Germinal center (tissue), 1 donor: ENCODE results near the gene SLC39A11.

Source experiments
- DNase-seq: peaks from one replicate; pipeline ENCODE4 v3.0.0; 2012; ENCODE audit warnings: mixed read lengths, low spot score

The SLC39A11 gene

GRCh38 chr17:72976971-72977770 is 115.3 kb downstream of the SLC39A11 start:
- DNase-seq, result peak; percentile 44

DNA sequence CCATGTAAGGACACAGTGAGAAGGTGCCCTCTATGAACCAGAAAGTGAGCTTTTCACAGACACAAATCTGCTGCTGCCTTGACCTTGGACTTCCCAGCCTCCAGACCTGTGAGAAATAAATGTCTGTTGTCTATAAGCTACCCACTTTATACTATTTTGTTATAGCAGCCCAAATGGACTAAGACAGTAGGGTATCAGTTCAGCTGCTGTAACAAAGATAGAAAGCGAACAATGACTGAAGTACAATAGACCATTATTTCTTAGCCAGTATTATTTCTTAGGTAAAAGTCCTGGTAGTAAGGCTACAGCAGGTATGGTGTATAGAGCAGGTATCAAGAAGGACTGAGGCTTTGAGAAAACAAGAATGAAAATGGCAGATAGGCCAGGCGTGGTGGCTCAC is 117.0 kb downstream of the SLC39A11 start:
- DNase-seq, result no peak

GRCh38 chr17:72974605-72975232 is 117.8 kb downstream of the SLC39A11 start:
- DNase-seq, result no peak

DNA sequence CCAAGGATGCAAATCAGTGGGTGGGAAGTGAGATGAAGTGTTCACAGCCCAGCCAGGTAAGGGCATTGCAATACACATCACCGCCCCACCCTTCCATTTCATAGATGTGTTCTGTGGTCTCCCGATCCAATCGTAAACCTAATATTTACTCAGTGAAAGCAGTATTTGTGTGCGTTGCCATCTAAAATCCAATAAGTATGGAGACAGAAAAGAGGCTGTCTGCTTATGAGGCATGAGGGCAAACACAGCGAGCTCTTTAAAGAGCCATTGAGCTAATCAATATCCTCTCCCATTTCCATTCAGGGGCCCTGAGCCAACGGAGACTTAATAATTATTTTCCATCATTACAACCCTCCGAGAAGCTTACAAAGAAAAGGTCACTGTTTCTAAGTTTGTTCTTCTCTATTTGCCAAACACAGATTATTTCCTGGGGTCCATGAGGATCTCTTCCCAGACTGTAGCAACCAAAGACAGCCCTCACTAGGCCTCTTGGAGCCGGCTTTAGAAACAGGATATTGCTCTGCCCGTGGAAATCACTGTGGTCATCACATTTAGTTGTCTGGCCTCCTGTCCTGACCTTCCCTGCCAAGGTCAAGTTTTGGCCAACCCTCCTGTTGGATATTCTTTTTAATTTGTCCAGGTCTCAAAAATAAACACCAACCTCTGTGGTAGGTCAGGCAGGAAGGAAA is 120.1 kb downstream of the SLC39A11 start:
- DNase-seq, result no peak

DNA sequence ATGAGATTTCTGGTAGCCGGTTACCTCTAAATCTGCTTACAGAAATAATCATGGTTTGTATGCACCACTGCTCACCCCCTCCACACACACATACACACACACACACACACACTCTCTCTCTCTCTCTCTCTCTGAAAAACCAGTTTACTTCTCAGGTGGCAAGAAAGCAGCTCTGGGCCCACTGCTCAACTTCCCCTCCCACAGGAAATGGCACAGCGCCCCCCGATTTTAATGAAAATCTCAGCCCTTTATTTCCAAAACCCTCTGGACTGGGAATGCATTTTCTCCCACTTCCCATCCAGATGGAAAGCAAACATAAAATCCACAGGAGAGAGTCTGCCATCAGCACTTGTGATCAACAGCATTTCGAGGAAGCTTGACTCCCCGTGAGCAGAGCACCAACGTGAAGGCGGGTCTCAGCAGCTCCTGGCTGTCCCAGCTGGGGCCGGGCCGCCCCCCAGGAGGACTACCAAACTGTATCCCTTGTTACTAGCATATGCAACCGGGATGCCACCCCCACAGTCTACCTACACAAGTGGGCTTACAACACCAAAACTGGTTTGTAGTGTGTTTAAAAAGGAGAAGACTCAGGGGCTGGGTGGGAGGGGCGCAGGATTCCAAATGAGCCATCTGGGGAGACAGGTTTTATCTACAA is 121.1 kb downstream of the SLC39A11 start:
- peak; percentile 13 for DNase-seq

- no peak for DNase-seq
Measured at GRCh38 chr17:72970797-72971196, 121.7 kb downstream of the SLC39A11 start.

DNA sequence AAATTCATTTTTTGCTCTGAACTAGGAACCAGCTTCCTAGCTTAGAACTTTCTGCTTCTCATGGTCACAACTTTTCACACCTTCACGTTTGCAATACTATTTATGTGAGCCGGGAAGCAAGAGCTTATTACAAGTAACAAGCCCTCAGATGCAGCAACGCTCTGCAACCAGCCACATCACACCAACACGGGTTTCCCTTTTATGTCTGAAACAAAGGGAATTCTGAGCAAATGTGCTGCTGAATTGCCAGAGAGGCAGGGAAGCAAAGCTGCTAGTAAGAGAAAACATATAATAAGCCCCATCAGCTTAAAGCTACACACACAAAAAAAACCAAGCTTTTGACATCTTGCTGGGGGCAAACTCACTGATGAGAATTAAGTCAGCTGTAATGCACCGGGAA is 122.2 kb downstream of the SLC39A11 start:
- DNase-seq, result no peak

DNA sequence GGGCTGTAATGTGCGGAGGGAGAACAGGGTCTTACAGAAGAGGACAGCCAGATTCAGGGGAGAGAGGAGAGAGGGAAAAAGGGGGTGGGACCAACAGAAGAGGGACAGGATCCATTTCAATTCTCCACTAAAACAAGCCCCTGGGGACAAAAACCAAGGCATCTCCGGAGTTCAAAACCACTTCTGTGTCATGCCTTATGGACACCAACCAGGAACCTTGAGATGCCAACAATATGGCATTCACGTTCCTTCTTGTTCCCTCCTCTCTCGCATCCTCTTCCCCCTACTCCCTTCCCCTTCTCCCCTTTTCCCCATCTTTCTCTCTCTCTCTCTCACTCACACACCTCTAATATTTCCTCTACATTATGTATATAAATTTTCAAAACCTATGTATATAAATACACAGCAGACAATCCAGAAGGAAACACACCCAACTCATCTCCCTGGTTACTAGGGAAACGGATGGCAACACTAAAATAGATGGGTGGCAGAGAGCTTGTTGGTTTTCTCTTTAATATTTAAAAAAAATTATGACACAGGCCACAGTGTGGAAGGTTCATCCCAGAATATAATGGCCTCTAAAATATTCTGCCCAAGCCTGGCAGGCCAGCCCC is 123.1 kb downstream of the SLC39A11 start:
- no peak for DNase-seq

- DNase-seq, result no peak
Measured at GRCh38 chr17:72968798-72969197, 123.7 kb downstream of the SLC39A11 start.

GRCh38 chr17:72967977-72968585 is 124.4 kb downstream of the SLC39A11 start:
- no peak for DNase-seq

GRCh38 chr17:72967277-72967970 is 125.1 kb downstream of the SLC39A11 start:
- no peak for DNase-seq

DNA sequence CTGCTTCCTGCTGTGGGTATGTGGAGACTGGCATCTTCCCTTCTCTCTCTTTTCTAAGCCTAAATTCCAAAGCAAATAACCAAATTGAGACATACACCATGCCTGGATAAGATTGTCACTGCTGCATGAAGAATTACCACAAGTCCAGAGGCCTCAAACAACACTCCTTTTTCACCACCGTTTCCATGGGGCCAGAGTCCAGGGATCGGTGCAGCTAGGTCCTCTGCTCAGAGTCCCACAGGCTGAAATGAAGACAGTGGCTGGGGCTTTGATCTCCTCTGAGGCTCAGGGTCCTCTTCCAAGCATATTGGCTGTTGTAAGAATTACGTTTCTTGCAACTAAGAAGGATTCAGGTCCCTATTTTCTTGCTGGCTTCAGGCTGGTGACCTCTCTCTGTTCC is 130.4 kb downstream of the SLC39A11 start:
- no peak for DNase-seq

GRCh38 chr17:72955391-72956140 is 136.9 kb downstream of the SLC39A11 start:
- DNase-seq, result no peak

GRCh38 chr17:72954579-72954978 is 137.9 kb downstream of the SLC39A11 start:
- no peak for DNase-seq

GRCh38 chr17:72953621-72954020 is 138.9 kb downstream of the SLC39A11 start:
- no peak for DNase-seq

DNA sequence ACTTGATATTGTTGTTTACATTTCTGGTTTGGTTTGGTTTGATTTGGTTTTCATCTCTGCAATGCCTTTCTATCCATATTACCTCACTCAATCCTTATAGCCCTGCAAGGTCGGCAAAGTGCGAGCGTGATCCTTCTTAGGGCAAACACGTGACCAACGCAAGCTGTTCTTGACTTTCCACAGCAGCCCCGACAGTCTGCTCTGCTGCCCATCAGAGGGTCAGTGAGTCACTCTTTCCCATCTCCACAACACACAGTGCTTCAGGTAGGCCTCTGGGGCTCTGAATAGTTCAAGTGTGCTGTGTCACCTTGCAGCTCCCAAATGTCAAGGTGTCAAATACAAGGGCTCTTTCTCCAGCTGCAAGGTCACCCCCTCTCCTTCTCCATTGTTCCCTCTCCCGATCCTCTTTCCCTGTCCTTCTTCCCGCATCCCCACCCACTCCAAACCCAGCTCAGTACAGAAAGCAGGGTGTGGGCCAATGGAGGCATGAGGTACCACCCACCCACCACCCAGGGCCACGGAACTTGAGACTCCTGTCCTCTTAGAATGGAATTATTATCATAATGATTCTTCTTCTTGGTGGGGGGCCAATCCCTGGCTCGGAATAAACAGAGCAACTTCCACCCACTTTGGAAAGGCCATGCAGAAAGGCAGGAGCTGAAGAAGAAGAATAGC is 139.7 kb downstream of the SLC39A11 start:
- no peak for DNase-seq

- DNase-seq, result no peak
Measured at GRCh38 chr17:72952220-72952619, 140.3 kb downstream of the SLC39A11 start.

- no peak for DNase-seq
Measured at GRCh38 chr17:72950242-72950931, 142.1 kb downstream of the SLC39A11 start.

- DNase-seq, result no peak
Measured at GRCh38 chr17:72948115-72948514, 144.4 kb downstream of the SLC39A11 start.
